WTC11 (cell line): ENCODE data around the gene SGMS1. TPM values are rescaled to one million over a fixed set of nuclear protein-coding genes. Genes with fewer than 3 reads are reported as not detected.

Experiments used
- ATAC-seq: fragments of 200-7000 bp; cut with Tn5 transposase; 2 replicates; pipeline ENCODE4 v1.10.0; 2021; ENCODE audit warnings: mild to moderate bottlenecking, moderate library complexity
- CTCF ChIA-PET: fragments of 300-600 bp; sonication (Branson Sonifier 250); formaldehyde crosslinking; loops from one replicate; lab custom pipeline; 2021; ENCODE audit warnings: antibody characterized with exemption; lab: Charles Lee
- POLR2A ChIA-PET: fragments of 350-600 bp; sonication (Branson Sonifier 250); formaldehyde crosslinking; loops from one replicate; lab custom pipeline; 2021; ENCODE audit warnings: antibody characterized with exemption; lab: Charles Lee
- DNase-seq: peaks from one replicate; pipeline ENCODE4 v3.0.0; 2021; ENCODE audit warnings: low spot score
- H3K27ac Mint-ChIP-seq: 2 replicates; pipeline ENCODE4 v1.8.0; 2021; ENCODE audit warnings: mixed read lengths
- H3K27me3 Mint-ChIP-seq: 2 replicates; pipeline ENCODE4 v1.8.0; 2021; ENCODE audit warnings: low read depth, mild to moderate bottlenecking, moderate library complexity, mixed read lengths
- H3K36me3 Mint-ChIP-seq: 2 replicates; pipeline ENCODE4 v1.8.0; 2021; ENCODE audit warnings: mixed read lengths
- H3K4me1 Mint-ChIP-seq: 2 replicates; pipeline ENCODE4 v1.8.0; 2022; ENCODE audit warnings: mixed read lengths
- H3K4me3 Mint-ChIP-seq: 2 replicates; pipeline ENCODE4 v1.8.0; 2021; ENCODE audit warnings: mild to moderate bottlenecking, moderate library complexity, mixed read lengths
- H3K9me3 Mint-ChIP-seq: 2 replicates; pipeline ENCODE4 v1.8.0; 2021; ENCODE audit warnings: mixed read lengths
- AR ChIP-seq: fragments of 250-450 bp; sonication (Bioruptor Pico); IDR thresholded peaks from 2 replicates; pipeline ENCODE4 v1.9.0; 2021; ENCODE audit warnings: mild to moderate bottlenecking
- ATF1 ChIP-seq: sonication (generic); formaldehyde crosslinking; IDR thresholded peaks from 2 replicates; pipeline ENCODE4 v1.8.1; 2023; ENCODE audit warnings: mild to moderate bottlenecking, moderate library complexity, missing genetic modification reagents
- ELF4 ChIP-seq: sonication (generic); formaldehyde crosslinking; IDR thresholded peaks from 2 replicates; pipeline ENCODE4 v1.8.1; 2022; ENCODE audit warnings: low read depth, mild to moderate bottlenecking, moderate library complexity, missing genetic modification reagents
- EMX1 ChIP-seq: fragments of 250-450 bp; sonication (Bioruptor Pico); IDR thresholded peaks from 2 replicates; pipeline ENCODE4 v1.8.0; 2021; ENCODE audit warnings: mild to moderate bottlenecking
- ERG ChIP-seq: fragments of 250-450 bp; sonication (Bioruptor Pico); IDR thresholded peaks from 2 replicates; pipeline ENCODE4 v1.8.0; 2021; ENCODE audit warnings: mild to moderate bottlenecking
- FOXP1 ChIP-seq: sonication (generic); formaldehyde crosslinking; IDR thresholded peaks from 2 replicates; pipeline ENCODE4 v1.8.0; 2022; ENCODE audit warnings: missing genetic modification reagents, mild to moderate bottlenecking, moderate library complexity, borderline replicate concordance
- GTF2I ChIP-seq: fragments of 250-450 bp; sonication (Bioruptor Pico); conservative IDR thresholded peaks from 2 replicates; pipeline ENCODE4 v1.4.0; 2021; ENCODE audit warnings: mild to moderate bottlenecking
- OVOL2 ChIP-seq: fragments of 250-450 bp; sonication (Bioruptor Pico); IDR thresholded peaks from 2 replicates; pipeline ENCODE4 v1.9.0; 2021; ENCODE audit warnings: mild to moderate bottlenecking, borderline replicate concordance
- TEAD1 ChIP-seq: sonication (generic); formaldehyde crosslinking; IDR thresholded peaks from 2 replicates; pipeline ENCODE4 v1.8.0; 2022; ENCODE audit warnings: mild to moderate bottlenecking, missing genetic modification reagents
- TEAD4 ChIP-seq: sonication (generic); formaldehyde crosslinking; IDR thresholded peaks from 2 replicates; pipeline ENCODE4 v1.8.0; 2022; ENCODE audit warnings: mild to moderate bottlenecking, missing genetic modification reagents
- ZBTB43 ChIP-seq: sonication (generic); formaldehyde crosslinking; IDR thresholded peaks from 2 replicates; pipeline ENCODE4 v1.8.1; 2023; ENCODE audit warnings: mild to moderate bottlenecking, missing genetic modification reagents
- ZNF232 ChIP-seq: sonication (generic); formaldehyde crosslinking; IDR thresholded peaks from 2 replicates; pipeline ENCODE4 v1.8.0; 2022; ENCODE audit warnings: mild to moderate bottlenecking, missing genetic modification reagents
- ZNF416 ChIP-seq: fragments of 250-450 bp; sonication (Bioruptor Pico); IDR thresholded peaks from 2 replicates; pipeline ENCODE4 v1.9.0; 2021; ENCODE audit warnings: mild to moderate bottlenecking, inconsistent platforms
- total RNA-seq: library from RNA; stranded (reverse); gene quantifications from 3 replicates; pipeline ENCODE4 v1.2.3, GENCODE V29; 2021
- TF ChIP-seq, protein P1 (sequence below): fragments of 250-450 bp; sonication (Bioruptor Pico); IDR thresholded peaks from 2 replicates; pipeline ENCODE4 v1.9.0; 2021; ENCODE audit warnings: mild to moderate bottlenecking, borderline replicate concordance
- TF ChIP-seq, protein P2 (sequence below): sonication (generic); formaldehyde crosslinking; IDR thresholded peaks from 2 replicates; pipeline ENCODE4 v1.8.1; 2023; ENCODE audit warnings: mild to moderate bottlenecking, missing genetic modification reagents, borderline replicate concordance
- TF ChIP-seq, protein P3 (sequence below): sonication (generic); formaldehyde crosslinking; IDR thresholded peaks from 2 replicates; pipeline ENCODE4 v1.8.1; 2023; ENCODE audit warnings: mild to moderate bottlenecking, missing genetic modification reagents
- TF ChIP-seq, protein P4 (sequence below): sonication (generic); formaldehyde crosslinking; conservative IDR thresholded peaks from 2 replicates; pipeline ENCODE4 v1.8.1; 2023; ENCODE audit warnings: mild to moderate bottlenecking, low read depth, missing genetic modification reagents, moderate library complexity

Gene SGMS1
- total RNA-seq, 1 experiment from 2014 or later = 13.2 TPM

DNA sequence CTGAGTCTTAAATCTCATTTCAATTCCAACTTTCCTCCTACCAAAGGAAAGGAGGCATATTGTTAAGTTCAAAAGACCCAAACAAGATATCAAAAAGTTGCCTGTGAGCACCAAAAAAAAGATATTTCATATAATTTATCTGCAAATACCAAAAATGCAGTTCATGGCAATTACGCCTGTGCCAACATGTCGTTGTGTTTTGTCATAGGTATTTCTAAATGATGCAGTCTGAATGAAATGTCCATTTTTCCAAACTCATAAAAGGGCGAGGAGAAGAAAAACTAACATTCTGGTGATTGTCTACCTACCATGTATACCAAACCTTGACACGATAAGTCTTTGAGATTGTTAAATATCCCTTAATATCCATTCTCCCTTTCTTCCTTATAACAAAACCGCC lies 109.8 kb downstream of the SGMS1 start (continued):
- TF ChIP-seq AR = no peak

GRCh38 chr10:50512743-50513416 lies 110.9 kb downstream of the SGMS1 start:
- CTCF ChIA-PET = interaction anchor here (1.5 kb wide), 1 partner anchor 101 kb away, joined by 3 read pairs; no protein-coding TSS in a partner anchor
- POLR2A ChIA-PET = no interaction called here
- ATAC-seq = no peak

More at GRCh38 chr10:50512743-50513416, 110.9 kb downstream of the SGMS1 start:
- H3K27me3 Mint-ChIP-seq = no peaks in the 10 kb centered on the region
- no peaks in the 10 kb centered on the region for H3K36me3 Mint-ChIP-seq
- TF ChIP-seq, protein P1, sequence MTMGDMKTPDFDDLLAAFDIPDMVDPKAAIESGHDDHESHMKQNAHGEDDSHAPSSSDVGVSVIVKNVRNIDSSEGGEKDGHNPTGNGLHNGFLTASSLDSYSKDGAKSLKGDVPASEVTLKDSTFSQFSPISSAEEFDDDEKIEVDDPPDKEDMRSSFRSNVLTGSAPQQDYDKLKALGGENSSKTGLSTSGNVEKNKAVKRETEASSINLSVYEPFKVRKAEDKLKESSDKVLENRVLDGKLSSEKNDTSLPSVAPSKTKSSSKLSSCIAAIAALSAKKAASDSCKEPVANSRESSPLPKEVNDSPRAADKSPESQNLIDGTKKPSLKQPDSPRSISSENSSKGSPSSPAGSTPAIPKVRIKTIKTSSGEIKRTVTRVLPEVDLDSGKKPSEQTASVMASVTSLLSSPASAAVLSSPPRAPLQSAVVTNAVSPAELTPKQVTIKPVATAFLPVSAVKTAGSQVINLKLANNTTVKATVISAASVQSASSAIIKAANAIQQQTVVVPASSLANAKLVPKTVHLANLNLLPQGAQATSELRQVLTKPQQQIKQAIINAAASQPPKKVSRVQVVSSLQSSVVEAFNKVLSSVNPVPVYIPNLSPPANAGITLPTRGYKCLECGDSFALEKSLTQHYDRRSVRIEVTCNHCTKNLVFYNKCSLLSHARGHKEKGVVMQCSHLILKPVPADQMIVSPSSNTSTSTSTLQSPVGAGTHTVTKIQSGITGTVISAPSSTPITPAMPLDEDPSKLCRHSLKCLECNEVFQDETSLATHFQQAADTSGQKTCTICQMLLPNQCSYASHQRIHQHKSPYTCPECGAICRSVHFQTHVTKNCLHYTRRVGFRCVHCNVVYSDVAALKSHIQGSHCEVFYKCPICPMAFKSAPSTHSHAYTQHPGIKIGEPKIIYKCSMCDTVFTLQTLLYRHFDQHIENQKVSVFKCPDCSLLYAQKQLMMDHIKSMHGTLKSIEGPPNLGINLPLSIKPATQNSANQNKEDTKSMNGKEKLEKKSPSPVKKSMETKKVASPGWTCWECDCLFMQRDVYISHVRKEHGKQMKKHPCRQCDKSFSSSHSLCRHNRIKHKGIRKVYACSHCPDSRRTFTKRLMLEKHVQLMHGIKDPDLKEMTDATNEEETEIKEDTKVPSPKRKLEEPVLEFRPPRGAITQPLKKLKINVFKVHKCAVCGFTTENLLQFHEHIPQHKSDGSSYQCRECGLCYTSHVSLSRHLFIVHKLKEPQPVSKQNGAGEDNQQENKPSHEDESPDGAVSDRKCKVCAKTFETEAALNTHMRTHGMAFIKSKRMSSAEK = no peak
- TF ChIP-seq, protein P2, sequence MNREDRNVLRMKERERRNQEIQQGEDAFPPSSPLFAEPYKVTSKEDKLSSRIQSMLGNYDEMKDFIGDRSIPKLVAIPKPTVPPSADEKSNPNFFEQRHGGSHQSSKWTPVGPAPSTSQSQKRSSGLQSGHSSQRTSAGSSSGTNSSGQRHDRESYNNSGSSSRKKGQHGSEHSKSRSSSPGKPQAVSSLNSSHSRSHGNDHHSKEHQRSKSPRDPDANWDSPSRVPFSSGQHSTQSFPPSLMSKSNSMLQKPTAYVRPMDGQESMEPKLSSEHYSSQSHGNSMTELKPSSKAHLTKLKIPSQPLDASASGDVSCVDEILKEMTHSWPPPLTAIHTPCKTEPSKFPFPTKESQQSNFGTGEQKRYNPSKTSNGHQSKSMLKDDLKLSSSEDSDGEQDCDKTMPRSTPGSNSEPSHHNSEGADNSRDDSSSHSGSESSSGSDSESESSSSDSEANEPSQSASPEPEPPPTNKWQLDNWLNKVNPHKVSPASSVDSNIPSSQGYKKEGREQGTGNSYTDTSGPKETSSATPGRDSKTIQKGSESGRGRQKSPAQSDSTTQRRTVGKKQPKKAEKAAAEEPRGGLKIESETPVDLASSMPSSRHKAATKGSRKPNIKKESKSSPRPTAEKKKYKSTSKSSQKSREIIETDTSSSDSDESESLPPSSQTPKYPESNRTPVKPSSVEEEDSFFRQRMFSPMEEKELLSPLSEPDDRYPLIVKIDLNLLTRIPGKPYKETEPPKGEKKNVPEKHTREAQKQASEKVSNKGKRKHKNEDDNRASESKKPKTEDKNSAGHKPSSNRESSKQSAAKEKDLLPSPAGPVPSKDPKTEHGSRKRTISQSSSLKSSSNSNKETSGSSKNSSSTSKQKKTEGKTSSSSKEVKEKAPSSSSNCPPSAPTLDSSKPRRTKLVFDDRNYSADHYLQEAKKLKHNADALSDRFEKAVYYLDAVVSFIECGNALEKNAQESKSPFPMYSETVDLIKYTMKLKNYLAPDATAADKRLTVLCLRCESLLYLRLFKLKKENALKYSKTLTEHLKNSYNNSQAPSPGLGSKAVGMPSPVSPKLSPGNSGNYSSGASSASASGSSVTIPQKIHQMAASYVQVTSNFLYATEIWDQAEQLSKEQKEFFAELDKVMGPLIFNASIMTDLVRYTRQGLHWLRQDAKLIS = no peak
- TF ChIP-seq EMX1 (CRISPR knock-in tag) (no peak), TEAD4 (CRISPR knock-in tag) (no peak), ELF4 (no peak), ZBTB43 (CRISPR knock-in tag) (no peak), ZNF232 (CRISPR knock-in tag) (no peak), ATF1 (CRISPR knock-in tag) (no peak), TEAD1 (no peak), OVOL2 (CRISPR knock-in tag) (no peak), GTF2I (CRISPR knock-in tag) (no peak), ERG (CRISPR knock-in tag) (no peak), FOXP1 (no peak), ZNF416 (CRISPR knock-in tag) (no peak)
- TF ChIP-seq, protein P3, sequence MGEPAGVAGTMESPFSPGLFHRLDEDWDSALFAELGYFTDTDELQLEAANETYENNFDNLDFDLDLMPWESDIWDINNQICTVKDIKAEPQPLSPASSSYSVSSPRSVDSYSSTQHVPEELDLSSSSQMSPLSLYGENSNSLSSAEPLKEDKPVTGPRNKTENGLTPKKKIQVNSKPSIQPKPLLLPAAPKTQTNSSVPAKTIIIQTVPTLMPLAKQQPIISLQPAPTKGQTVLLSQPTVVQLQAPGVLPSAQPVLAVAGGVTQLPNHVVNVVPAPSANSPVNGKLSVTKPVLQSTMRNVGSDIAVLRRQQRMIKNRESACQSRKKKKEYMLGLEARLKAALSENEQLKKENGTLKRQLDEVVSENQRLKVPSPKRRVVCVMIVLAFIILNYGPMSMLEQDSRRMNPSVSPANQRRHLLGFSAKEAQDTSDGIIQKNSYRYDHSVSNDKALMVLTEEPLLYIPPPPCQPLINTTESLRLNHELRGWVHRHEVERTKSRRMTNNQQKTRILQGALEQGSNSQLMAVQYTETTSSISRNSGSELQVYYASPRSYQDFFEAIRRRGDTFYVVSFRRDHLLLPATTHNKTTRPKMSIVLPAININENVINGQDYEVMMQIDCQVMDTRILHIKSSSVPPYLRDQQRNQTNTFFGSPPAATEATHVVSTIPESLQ (CRISPR knock-in tag) = no peak
- TF ChIP-seq, protein P4, sequence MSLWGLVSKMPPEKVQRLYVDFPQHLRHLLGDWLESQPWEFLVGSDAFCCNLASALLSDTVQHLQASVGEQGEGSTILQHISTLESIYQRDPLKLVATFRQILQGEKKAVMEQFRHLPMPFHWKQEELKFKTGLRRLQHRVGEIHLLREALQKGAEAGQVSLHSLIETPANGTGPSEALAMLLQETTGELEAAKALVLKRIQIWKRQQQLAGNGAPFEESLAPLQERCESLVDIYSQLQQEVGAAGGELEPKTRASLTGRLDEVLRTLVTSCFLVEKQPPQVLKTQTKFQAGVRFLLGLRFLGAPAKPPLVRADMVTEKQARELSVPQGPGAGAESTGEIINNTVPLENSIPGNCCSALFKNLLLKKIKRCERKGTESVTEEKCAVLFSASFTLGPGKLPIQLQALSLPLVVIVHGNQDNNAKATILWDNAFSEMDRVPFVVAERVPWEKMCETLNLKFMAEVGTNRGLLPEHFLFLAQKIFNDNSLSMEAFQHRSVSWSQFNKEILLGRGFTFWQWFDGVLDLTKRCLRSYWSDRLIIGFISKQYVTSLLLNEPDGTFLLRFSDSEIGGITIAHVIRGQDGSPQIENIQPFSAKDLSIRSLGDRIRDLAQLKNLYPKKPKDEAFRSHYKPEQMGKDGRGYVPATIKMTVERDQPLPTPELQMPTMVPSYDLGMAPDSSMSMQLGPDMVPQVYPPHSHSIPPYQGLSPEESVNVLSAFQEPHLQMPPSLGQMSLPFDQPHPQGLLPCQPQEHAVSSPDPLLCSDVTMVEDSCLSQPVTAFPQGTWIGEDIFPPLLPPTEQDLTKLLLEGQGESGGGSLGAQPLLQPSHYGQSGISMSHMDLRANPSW = no peak
- no peak for DNase-seq
- H3K4me3 Mint-ChIP-seq = no peak overlapping the region
- no peak overlapping the region for H3K27ac Mint-ChIP-seq
- peaks cover 9% of the 10 kb centered on the region for H3K4me1 Mint-ChIP-seq
- H3K9me3 Mint-ChIP-seq = no peaks in the 10 kb centered on the region
